Activated CD4-positive, alpha-beta T cell treated with anti-CD3 and anti-CD28 coated beads for 1 hour (primary cell): ENCODE results near the gene ADGRB3.
"Not testable (repeated sequence)": the region's sequence is repeated elsewhere in the genome, so short reads cannot be mapped to it uniquely, and the experiment has no call there.

ENCODE experiments used
- DNase-seq: peaks from one replicate; pipeline ENCODE4 v3.0.0-alpha.2; 2020

Gene ADGRB3

GRCh38 chr6:68973066-68973465 is 338.0 kb downstream of the ADGRB3 start:
- DNase-seq, result no peak

GRCh38 chr6:68975064-68975463 is 340.0 kb downstream of the ADGRB3 start:
- no peak for DNase-seq

- DNase-seq, result no peak
Measured at GRCh38 chr6:68975816-68976215, 340.7 kb downstream of the ADGRB3 start.

GRCh38 chr6:68976260-68976659 is 341.2 kb downstream of the ADGRB3 start:
- DNase-seq, result no peak

- DNase-seq, result no peak
Measured at GRCh38 chr6:68978411-68978810, 343.3 kb downstream of the ADGRB3 start.

GRCh38 chr6:68981668-68982067 is 346.6 kb downstream of the ADGRB3 start:
- DNase-seq, result not testable (repeated sequence)

GRCh38 chr6:68988698-68989097 is 353.6 kb downstream of the ADGRB3 start:
- no peak for DNase-seq

- DNase-seq, result no peak
Measured at GRCh38 chr6:68990317-68990716, 355.2 kb downstream of the ADGRB3 start.

GRCh38 chr6:68993911-68994310 is 358.8 kb downstream of the ADGRB3 start:
- no peak for DNase-seq

GRCh38 chr6:68994521-68994920 is 359.4 kb downstream of the ADGRB3 start:
- DNase-seq, result no peak

GRCh38 chr6:69005199-69005598 is 370.1 kb downstream of the ADGRB3 start:
- DNase-seq, result no peak

GRCh38 chr6:69007781-69008180 is 372.7 kb downstream of the ADGRB3 start:
- DNase-seq, result no peak

GRCh38 chr6:69012211-69012610 is 377.1 kb downstream of the ADGRB3 start:
- no peak for DNase-seq

GRCh38 chr6:69012876-69013275 is 377.8 kb downstream of the ADGRB3 start:
- DNase-seq, result no peak

- no peak for DNase-seq
Measured at GRCh38 chr6:69018906-69019305, 383.8 kb downstream of the ADGRB3 start.

GRCh38 chr6:69019832-69020231 is 384.8 kb downstream of the ADGRB3 start:
- DNase-seq, result no peak

GRCh38 chr6:69022993-69023392 is 387.9 kb downstream of the ADGRB3 start:
- no peak for DNase-seq

- no peak for DNase-seq
Measured at GRCh38 chr6:69026243-69026642, 391.2 kb downstream of the ADGRB3 start.

GRCh38 chr6:69026715-69027114 is 391.6 kb downstream of the ADGRB3 start:
- DNase-seq, result no peak

- no peak for DNase-seq
Measured at GRCh38 chr6:69027861-69028260, 392.8 kb downstream of the ADGRB3 start.

- DNase-seq, result no peak
Measured at GRCh38 chr6:69038841-69039240, 403.8 kb downstream of the ADGRB3 start.

- no peak for DNase-seq
Measured at GRCh38 chr6:69042297-69042696, 407.2 kb downstream of the ADGRB3 start.

- no peak for DNase-seq
Measured at GRCh38 chr6:69044534-69044933, 409.5 kb downstream of the ADGRB3 start.

GRCh38 chr6:69059413-69059812 is 424.3 kb downstream of the ADGRB3 start:
- DNase-seq, result no peak

- DNase-seq, result no peak
Measured at GRCh38 chr6:69061066-69061465, 426.0 kb downstream of the ADGRB3 start.

- DNase-seq, result no peak
Measured at GRCh38 chr6:69063401-69063800, 428.3 kb downstream of the ADGRB3 start.
